ENCODE results near the gene SPEF2.
A peak's percentile ranks its signal among the peaks of the same experiment; 100 is the strongest.

Gene SPEF2

DNA sequence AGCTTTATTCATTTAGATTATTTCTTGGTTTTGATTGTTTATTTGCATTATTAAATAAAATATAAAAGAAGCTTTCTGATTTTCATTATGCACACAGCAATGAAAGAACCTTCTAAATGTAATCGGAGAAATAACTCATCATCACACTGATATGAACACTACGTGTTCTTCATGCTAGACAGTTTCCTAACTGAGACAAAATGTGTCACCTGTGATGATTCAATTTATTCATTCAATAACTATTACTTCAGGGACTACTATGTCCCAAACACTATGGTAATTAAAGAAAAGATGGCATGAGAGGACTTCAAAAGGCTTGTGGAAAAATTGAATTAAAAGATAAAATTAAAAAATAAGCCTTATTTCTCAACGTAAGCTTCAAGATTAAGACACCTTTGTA, 118.1 kb downstream of the SPEF2 start:
- DNase-seq, result no peak

DNA sequence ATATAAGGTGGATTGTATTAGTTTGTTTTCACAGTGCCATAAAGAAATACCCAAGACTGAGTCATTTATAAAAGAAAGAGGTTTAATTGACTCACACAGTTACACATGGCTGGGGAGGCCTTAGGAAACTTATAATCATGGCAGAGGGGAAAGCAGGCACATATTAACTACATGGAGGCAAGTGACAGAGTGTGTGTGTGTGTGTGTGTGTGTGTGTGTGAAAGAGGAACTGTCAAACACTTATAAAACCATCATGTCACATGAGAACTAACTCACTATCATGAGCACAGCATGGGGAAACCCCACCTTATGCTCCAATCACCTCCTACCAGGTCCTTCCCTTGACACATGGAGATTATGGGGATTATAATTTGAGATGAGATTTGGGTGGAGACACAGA, 118.6 kb downstream of the SPEF2 start:
- no peak for DNase-seq

GRCh38 chr5:35741126-35741716, 123.6 kb downstream of the SPEF2 start:
- DNase-seq, result no peak

DNA sequence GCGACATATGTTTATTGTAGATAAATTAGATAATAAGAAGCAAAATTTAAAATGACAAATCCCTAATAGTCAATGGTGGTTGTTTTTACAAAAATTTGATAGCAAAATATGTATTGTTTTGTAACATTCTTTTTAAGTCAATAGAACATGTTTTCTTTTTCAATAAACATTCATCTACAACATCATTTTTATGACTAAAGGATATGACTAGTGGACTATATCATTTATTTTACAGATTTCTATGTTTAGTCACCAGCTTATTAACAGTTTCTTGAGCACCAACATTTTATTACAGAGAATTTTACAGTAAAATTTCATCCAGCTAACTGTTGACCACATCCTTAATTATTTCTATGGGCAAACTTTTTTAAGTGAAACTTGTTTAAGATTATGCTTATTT, 124.3 kb downstream of the SPEF2 start:
- no peak for DNase-seq

DNA sequence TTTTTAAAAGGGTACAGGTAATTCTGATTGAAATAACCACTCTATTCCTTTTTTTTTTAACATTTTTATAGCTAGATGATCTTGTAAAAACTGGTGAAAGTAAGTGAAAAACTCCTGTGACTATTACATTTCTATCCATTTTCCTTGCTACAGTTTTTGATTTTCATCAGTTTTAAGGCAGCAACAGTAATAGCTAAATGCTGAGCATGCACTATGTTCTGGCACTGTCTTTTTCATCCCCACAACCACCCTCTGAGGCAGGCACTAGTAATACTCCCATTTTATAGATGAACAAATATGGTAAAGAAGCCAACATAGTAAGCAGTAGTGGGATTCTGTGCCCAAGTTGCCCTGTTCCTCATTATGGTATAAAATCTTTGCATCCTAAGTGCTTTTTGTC, 126.0 kb downstream of the SPEF2 start:
- no peak for DNase-seq

- no peak for DNase-seq
These were observed 127.5 kb downstream of the SPEF2 start for GRCh38 chr5:35745193-35745592.

DNA sequence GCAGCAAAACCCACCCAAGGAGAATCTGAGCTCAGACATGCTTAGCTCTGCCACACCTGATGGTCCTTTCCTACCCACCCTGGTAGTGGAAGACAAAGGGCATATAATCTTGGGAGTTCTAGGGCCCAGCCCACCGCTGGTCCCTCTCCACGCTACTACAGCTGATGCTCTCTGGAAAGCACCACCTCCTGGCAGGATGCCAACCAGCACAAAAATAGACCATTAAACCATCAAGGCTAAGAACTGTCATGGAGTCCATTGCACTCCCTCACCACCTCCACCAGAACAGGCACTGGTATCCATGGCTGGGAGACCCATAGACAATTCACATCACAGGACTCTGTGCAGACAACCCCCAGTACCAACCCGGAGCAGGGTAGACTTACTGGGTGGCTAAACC, 128.0 kb downstream of the SPEF2 start:
- no peak for DNase-seq

DNA sequence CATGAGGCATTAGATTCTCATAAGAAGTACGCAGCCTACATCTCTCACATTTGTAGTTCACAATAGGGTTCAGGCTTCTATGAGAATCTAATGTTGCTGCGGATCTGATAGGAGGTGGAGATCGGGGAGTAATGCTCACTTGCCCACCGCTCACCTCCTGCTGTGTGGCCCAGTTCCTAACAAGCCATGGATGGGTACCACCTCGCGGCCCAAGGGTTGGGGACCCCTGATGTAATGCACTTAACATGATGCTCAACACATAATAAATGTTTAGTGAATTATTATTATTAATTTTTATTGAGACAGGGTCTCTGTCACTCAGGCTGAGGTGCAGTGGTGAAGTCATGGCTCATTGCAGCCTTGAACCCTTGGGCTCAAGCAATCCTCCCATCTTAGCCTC, 134.3 kb downstream of the SPEF2 start:
- DNase-seq, result no peak

GRCh38 chr5:35753500-35753899, 135.8 kb downstream of the SPEF2 start:
- no peak for DNase-seq

DNA sequence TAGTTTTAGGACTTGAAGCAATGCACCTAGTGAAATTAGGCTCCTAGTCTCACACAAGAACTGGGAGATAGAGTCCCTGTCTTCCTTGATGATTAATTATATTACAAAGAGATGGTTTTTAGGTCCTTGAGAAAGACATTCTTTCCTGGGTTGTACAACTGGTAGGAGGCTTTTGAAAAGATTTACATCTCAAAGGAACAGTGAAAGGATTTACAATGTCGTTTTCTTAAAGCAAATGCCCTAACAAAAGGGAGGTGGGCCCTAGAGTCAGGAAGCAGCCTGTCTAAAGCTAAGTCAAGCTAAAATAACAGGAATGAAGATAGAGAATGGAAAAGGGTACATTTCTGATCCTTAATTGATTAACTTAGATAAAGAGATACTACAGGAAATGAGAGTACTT, 136.8 kb downstream of the SPEF2 start:
- DNase-seq, result no peak

GRCh38 chr5:35755966-35756365, 138.3 kb downstream of the SPEF2 start:
- DNase-seq, result no peak

DNA sequence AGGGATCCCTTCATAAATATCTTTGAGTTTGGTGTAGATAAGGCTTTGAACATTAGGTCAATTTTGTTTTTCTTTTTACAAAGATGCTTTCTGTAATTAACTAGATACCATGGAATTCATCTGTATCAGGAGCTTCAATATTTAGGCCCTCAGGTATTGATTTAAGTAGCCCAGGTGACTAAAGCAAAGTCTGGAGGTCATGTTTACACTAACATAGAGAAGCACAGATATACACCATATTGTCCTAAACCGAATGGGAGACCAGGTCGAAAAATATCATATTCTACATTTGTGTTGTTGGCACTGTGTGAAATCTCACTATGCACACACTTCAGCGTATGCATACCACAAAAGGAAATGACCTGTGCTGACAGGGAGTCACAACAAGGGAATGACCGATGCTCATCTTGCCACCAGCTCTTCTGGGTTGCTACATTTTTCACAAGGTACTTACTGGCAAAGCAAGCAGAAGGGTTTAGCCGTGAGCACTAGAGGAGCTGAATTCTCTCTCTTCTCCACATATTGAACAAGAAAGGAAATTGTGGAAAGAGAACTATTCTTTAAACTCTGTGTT, 140.6 kb downstream of the SPEF2 start:
- DNase-seq, result no peak

DNA sequence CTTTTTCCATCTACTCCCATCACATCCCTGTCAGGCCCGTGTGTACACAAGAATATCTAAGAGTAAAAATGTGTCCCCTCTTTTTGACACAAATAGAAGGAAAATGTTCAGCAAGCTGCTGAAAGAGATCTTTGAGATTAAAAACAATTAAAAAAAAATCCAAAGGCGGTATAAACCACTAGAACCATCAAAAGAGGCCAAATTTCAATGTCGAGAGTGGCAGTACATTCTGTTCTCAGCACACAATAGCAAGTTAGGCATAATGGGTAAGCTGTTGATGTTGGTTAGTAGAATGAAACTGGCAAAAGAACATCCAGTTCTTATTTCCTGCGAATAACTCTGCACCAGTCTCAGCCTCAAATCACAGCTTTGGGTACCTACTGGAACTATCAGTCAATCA, 143.9 kb downstream of the SPEF2 start:
- DNase-seq, result no peak

DNA sequence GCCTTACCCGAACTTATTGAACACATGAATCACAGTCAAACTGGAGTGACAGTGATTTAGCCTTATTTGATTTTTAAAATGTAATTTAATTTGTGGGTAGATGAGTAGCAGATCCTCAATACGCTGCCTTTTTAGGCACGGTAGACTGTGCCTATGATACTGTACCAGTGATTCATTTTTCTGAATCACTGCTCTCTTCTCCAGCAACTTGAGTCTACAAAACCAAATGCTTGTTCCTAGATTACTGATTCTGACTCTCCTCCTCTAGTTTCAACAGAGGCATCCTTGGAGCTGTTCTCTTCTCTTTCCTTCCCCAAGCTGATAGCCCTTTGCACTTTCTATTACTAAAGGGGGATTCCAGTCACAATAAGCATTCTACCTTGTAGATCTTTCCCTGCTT, 144.7 kb downstream of the SPEF2 start:
- no peak for DNase-seq

GRCh38 chr5:35765921-35766320, 148.3 kb downstream of the SPEF2 start:
- DNase-seq, result no peak

DNA sequence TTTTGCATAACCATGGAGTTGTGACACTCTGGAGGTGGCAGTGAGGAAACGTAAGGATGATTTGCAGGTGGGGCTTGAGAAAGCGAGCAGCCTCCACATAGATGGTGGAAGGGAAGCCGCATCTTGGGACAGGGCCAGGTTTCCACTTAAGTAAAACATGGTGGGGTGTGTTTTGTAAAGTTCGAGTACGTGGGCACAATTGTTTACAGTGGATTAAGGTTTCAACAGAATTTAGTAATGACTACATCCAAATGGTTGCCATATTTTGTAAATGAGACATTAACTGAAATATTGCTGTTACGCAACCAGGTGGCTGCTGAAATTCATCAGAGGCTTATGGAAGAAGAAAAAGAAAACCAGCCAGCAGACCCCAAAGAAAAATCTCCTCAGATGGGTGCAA, 153.6 kb downstream of the SPEF2 start:
- DNase-seq, result peak; percentile 24

- no peak for DNase-seq
These were observed 154.2 kb downstream of the SPEF2 start for GRCh38 chr5:35771839-35772238.

- DNase-seq, result no peak
These were observed 156.3 kb downstream of the SPEF2 start for GRCh38 chr5:35773967-35774366.

- DNase-seq, result no peak
These were observed 159.1 kb downstream of the SPEF2 start for GRCh38 chr5:35776757-35777156.

DNA sequence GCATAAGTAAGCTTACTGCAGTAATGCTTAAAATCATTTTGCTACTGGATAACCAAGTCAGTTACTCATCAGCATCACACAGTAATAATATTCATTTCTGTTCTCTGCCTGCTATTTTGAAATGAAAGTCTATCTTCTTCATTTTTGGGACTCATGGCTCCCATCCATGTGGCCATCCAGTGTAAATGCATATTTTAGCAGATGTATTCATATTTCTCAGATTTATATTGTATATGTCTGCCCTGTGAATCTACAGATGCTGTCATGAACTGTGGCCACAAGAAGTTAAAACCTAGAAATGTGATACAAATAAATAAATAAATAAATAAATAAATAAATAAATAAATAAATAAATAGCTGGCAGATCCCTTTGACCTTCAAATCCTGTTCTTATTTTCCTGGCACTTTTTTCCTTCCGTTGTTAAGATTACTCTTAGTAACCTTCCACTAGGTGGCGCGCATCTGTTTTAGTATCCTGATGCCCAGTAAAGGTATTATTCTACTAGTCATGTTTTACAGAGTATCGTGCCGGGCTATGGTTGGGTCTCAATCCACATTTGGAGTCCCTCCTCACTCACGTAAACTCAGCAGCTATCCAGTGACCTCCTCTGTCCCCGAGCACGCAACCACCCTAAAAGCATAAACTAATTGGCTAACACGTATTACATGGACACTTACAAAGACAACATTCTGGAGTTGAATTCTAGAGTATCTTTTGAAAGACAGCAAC, 159.9 kb downstream of the SPEF2 start:
- DNase-seq, result peak; percentile 33

- no peak for DNase-seq
These were observed 160.7 kb downstream of the SPEF2 start for GRCh38 chr5:35778259-35778769.

- DNase-seq, result no peak
These were observed 162.6 kb downstream of the SPEF2 start for GRCh38 chr5:35780236-35780635.

GRCh38 chr5:35781181-35781790, 163.6 kb downstream of the SPEF2 start:
- no peak for DNase-seq

DNA sequence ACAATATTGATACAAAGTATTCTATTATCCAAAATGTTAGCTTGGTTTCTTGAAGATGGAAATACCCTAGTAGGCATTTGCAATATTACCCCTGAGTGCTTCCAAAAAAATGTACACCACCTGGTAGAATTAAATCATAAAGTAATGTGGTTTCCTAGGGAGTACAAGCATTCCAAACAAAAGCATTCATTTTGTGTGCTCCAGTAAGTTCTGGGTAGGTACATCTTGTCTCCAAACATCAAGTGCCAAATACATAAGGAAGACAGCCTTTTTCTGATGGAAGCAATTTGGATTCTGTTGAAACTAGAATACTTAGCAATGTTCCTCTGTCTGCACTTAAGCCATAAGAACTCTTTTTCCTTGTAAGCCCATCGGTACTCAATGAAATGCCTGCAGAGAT, 165.9 kb downstream of the SPEF2 start:
- DNase-seq, result no peak

Measured in T1000 (cell line).